ENCODE results near the gene IRF3. TPM values are rescaled to one million over a fixed set of nuclear protein-coding genes. Genes with fewer than 3 reads are reported as not detected.

The IRF3 gene
- total RNA-seq, 4 donors from 2014 or later = 41.5 to 62.5 (median 52.3) TPM

GRCh38 chr19:49676784-49677230 is 11.2 kb upstream of the IRF3 start:
- intact Hi-C loops (cut with DNase I) = no loop called here
- 0% methylated on average over 12 to 16 of the region's 34 CpGs for WGBS, 2 donors

GRCh38 chr19:49676136-49676783 is 10.6 kb upstream of the IRF3 start:
- 2 to 4% methylated on average over 27 of the region's 27 CpGs for WGBS, 2 donors
- Histone ChIP-seq H3K36me3 (peaks cover 0 to under 1% of the 10 kb centered on the region in 2 donors), H3K9me3 (no peaks in the 10 kb centered on the region), H3K4me3 (replicated peaks in 1 of 3) (peak overlapping the region in 1 of 3 donors; percentile 16), H3K27ac (peak overlapping the region; percentile 86 to 97 (median 90)), H3K4me1 (peaks cover 22 to 44% of the 10 kb centered on the region in 2 donors), H3K27me3 (no peaks in the 10 kb centered on the region)
- peak in 1 of 2 donors; percentile 20 for TF ChIP-seq POLR2A (IDR thresholded peaks at IDR 0.05)
- TF ChIP-seq CTCF (IDR thresholded peaks at IDR 0.05) = no peak
- DNase-seq = peak; percentile 85 to 89
- intact Hi-C loops (cut with DNase I) = no loop called here

More at GRCh38 chr19:49676784-49677230, 11.2 kb upstream of the IRF3 start:
- H3K36me3 ChIP-seq = peaks cover 5 to 6% of the 10 kb centered on the region in 2 donors
- H3K4me1 ChIP-seq = peaks cover 20 to 42% of the 10 kb centered on the region in 2 donors
- H3K27ac ChIP-seq = peak overlapping the region; percentile 62 to 97 (median 90)
- peak overlapping the region in 2 of 3 donors; percentile 74 to 90 for H3K4me3 ChIP-seq (replicated peaks in 1 of 3)
- no peak for TF ChIP-seq POLR2A (IDR thresholded peaks at IDR 0.05)
- TF ChIP-seq CTCF (IDR thresholded peaks at IDR 0.05) = no peak
- H3K27me3 ChIP-seq = no peaks in the 10 kb centered on the region
- H3K9me3 ChIP-seq = no peaks in the 10 kb centered on the region
- DNase-seq = peak; percentile 100

GRCh38 chr19:49672131-49672919 is 6.7 kb upstream of the IRF3 start:
- intact Hi-C loops (cut with DNase I) = no loop called here

GRCh38 chr19:49669516-49669915 is 3.9 kb upstream of the IRF3 start:
- TF ChIP-seq CTCF (IDR thresholded peaks at IDR 0.05) (no peak), POLR2A (IDR thresholded peaks at IDR 0.05) (no peak)
- peaks cover 20% of the 10 kb centered on the region in 2 donors for H3K4me1 ChIP-seq
- no peaks in the 10 kb centered on the region for H3K9me3 ChIP-seq
- DNase-seq = no peak
- intact Hi-C loops (cut with DNase I) = no loop called here
- no peak overlapping the region for H3K4me3 ChIP-seq (replicated peaks in 1 of 3)
- no peaks in the 10 kb centered on the region for H3K27me3 ChIP-seq
- no peaks in the 10 kb centered on the region for H3K36me3 ChIP-seq
- WGBS, 2 donors = 86 to 90% methylated on average over 3 of the region's 3 CpGs
- no peak overlapping the region for H3K27ac ChIP-seq

More at GRCh38 chr19:49672131-49672919, 6.7 kb upstream of the IRF3 start:
- H3K9me3 ChIP-seq = no peaks in the 10 kb centered on the region
- 19 to 26% methylated on average over 28 of the region's 28 CpGs for WGBS, 2 donors
- peak overlapping the region; percentile 57 to 83 (median 63) for H3K27ac ChIP-seq
- TF ChIP-seq POLR2A (IDR thresholded peaks at IDR 0.05) (peak in 1 of 2 donors; percentile 44), CTCF (IDR thresholded peaks at IDR 0.05) (peak; percentile 70 to 88 (median 76))
- no peaks in the 10 kb centered on the region for H3K36me3 ChIP-seq
- no peaks in the 10 kb centered on the region for H3K27me3 ChIP-seq
- H3K4me3 ChIP-seq (replicated peaks in 1 of 3) = no peak overlapping the region
- peaks cover 12 to 21% of the 10 kb centered on the region in 2 donors for H3K4me1 ChIP-seq
- DNase-seq = peak; percentile 96 to 97
